ENCODE results near the gene IL5.
A peak's percentile ranks its signal among the peaks of the same experiment; 100 is the strongest.
"Not testable (repeated sequence)": the region's sequence is repeated elsewhere in the genome, so short reads cannot be mapped to it uniquely, and the experiment has no call there.

Gene IL5

GRCh38 chr5:132543472-132544201 lies at the start of gene IL5:
Gene IL5, minus strand, starts transcription at chr5:132543522. Its CDS starts 44 bp downstream, at chr5:132543478.
- DNase-seq, result no peak

- no peak for DNase-seq
Observed at GRCh38 chr5:132592521-132592920, 49.2 kb upstream of the IL5 start.

- DNase-seq, result no peak
Observed at GRCh38 chr5:132591145-132591544, 47.8 kb upstream of the IL5 start.

GRCh38 chr5:132589467-132589866 lies 46.1 kb upstream of the IL5 start:
- no peak for DNase-seq

GRCh38 chr5:132586063-132586462 lies 42.7 kb upstream of the IL5 start:
- DNase-seq, result no peak

- not testable (repeated sequence) for DNase-seq
Observed at GRCh38 chr5:132584560-132584959, 41.2 kb upstream of the IL5 start.

- DNase-seq, result no peak
Observed at GRCh38 chr5:132576123-132576522, 32.8 kb upstream of the IL5 start.

- no peak for DNase-seq
Observed at GRCh38 chr5:132566657-132567056, 23.3 kb upstream of the IL5 start.

- not testable (repeated sequence) for DNase-seq
Observed at GRCh38 chr5:132564555-132564954, 21.2 kb upstream of the IL5 start.

GRCh38 chr5:132561601-132562000 lies 18.3 kb upstream of the IL5 start:
- DNase-seq, result no peak

GRCh38 chr5:132559383-132560060 lies 16.2 kb upstream of the IL5 start:
- no peak for DNase-seq

GRCh38 chr5:132557478-132558172 lies 14.3 kb upstream of the IL5 start:
- peak; percentile 16 to 36 (median 19) for DNase-seq

- peak; percentile 87 to 93 (median 91) for DNase-seq
Observed at GRCh38 chr5:132556763-132557477, 13.6 kb upstream of the IL5 start, which contains the start of gene RAD50. Gene RAD50, plus strand, starts transcription at chr5:132556977. Its CDS starts 348 bp downstream, at chr5:132557325.

- peak in 1 of 3 donors; percentile 1 for DNase-seq
Observed at GRCh38 chr5:132556153-132556762, 12.9 kb upstream of the IL5 start.

GRCh38 chr5:132549576-132549975 lies 6.3 kb upstream of the IL5 start:
- DNase-seq, result no peak

GRCh38 chr5:132548834-132549233 lies 5.5 kb upstream of the IL5 start:
- not testable (repeated sequence) for DNase-seq

GRCh38 chr5:132547269-132547668 lies 3.9 kb upstream of the IL5 start:
- DNase-seq, result no peak

GRCh38 chr5:132546108-132546507 lies 2.8 kb upstream of the IL5 start:
- no peak for DNase-seq

- no peak for DNase-seq
Observed at GRCh38 chr5:132540764-132541163, 2.6 kb downstream of the IL5 start.

- no peak for DNase-seq
Observed at GRCh38 chr5:132540149-132540548, 3.2 kb downstream of the IL5 start.

- peak in 1 of 3 donors; percentile 3 for DNase-seq
Observed at GRCh38 chr5:132539716-132540115, 3.6 kb downstream of the IL5 start.

GRCh38 chr5:132530946-132531345 lies 12.4 kb downstream of the IL5 start:
- DNase-seq, result no peak

Measured in suppressor macrophage treated with lipopolysaccharide for 1 hour (primary cell).